NCI-H2107 treated with DMSO at 0.1 percent for 48 hours (cell line): ENCODE data around the gene PNMA6E.
"Not testable (repeated sequence)": the region's sequence is repeated elsewhere in the genome, so short reads cannot be mapped to it uniquely, and the experiment has no call there.

Source experiments
- DNase-seq: peaks from one replicate; lab custom pipeline; 2025; ENCODE audit not compliant: unreplicated experiment; lab: John Stamatoyannopoulos, UW

Gene PNMA6E

DNA sequence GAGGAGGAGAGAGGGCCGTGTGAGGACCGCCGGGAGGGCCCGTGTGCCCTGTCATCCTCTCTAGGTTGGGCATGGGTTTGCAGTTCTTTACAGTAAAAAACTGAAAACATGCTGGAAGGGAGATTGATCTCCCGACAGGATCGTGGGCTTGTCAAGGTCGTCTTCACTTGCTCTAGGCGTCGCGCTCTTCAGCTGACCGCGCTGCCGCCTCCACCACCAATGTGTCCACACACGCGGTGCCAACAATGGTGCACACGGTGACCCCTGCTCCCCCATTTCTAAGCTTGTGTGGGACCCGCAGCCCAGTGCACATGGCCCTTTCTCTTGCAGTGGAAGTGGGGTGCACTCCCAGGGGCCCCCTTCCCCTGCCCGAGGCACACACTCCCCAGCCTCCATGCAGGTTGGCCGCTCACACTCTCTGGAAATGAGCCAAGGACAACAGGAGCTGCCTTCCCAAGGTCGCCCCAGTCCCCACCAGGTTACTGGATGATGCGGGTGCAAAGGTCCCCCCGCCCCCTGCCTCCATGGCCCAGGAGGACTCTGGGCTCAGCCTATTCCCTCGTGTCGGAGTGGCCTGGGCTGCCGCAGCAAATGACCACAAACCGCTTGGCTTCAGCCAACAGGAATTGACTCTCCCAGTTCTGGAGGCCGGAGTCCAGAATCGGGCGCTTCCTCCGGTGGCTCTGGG, 8.4 kb upstream of the PNMA6E start:
- no peak for DNase-seq

DNA sequence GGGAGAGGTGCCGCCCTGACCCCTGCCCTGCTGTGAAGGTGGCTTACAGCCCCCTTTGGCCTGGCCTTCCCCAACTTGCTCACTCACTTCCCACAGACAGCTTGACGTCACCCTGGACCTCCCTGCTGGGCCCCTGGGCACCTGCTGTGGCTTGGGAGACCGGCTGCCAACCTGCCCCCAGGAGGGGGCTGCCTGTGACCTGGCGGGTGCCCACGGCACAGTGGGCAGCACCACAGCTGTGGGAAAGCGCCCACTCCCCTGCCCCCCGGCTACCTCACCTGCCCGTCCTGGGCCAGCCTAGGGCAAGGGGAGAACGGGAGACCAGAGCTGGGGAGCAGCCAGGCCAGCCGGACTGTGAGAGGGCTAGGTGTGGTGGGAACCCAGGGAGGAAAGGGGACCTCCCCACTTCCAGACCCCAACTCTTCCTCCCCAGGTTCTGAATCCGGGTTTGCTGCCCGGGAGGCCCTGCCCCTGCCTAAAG, 7.8 kb upstream of the PNMA6E start:
- no peak for DNase-seq

- DNase-seq, result no peak
These were observed 7.1 kb upstream of the PNMA6E start for GRCh38 chrX:153408221-153408721.

- no peak for DNase-seq
These were observed 6.6 kb upstream of the PNMA6E start for GRCh38 chrX:153407736-153408135.

DNA sequence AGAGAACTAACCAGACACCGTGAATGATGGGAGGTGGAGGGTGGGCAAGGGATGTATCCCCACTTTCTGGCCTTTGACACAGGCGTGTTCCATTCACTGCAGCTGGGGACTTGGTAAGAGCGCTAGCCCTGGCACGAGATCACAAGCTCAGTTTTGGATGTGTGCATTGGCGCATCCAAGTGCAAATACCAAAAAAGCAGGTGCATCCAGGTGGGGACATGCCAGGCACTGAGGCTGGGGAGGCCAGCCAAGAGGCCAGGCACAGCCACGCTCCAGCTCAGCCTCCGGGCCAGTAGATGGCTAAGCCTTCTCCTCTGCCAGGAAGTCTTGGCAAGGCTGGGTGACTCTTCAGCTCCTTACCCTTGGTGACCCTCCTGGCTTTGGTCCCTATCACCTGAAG, 5.8 kb upstream of the PNMA6E start:
- no peak for DNase-seq

DNA sequence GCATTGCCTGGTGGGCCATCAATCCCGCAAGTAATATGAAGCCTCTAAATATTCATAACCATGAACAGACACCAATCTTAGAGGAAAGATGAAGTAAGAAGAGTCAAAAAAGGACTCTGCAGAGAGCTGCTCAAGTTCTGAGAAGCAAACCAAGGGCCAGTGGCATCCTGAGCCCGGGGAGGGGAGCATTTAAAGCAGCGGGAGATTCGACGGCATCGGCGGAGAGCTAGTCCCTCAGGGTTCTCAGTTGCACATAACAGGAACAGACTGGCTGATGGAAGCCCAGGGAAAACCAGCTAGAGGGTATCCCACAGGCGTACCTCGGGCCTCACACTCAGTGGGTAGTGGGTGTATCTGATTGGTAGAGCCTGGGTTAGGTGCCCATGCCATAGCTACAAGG, 4.9 kb upstream of the PNMA6E start:
- no peak for DNase-seq

GRCh38 chrX:153405426-153405825, 4.3 kb upstream of the PNMA6E start:
- DNase-seq, result no peak

DNA sequence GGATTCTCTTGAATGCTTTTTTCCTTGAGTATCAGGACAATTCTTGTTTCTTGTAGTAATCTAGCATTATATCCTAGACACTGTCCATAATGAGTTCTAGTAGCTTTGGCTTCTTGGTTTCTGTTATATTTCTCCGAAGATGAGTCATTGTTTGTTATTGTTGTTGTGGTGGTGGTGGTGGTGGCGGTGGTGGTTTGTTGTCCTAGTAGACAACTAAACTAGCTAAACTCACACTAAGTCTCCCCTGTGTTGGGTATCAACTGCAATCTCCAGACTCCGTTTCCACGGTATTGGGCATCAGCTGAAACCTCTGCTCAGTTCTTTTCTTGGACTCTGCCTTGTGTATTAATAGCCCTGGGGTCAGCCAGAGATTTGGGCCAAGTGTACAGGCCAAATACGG, 3.2 kb upstream of the PNMA6E start:
- not testable (repeated sequence) for DNase-seq

GRCh38 chrX:153400146-153401132, 711 bp downstream of the PNMA6E start:
- no peak for DNase-seq

DNA sequence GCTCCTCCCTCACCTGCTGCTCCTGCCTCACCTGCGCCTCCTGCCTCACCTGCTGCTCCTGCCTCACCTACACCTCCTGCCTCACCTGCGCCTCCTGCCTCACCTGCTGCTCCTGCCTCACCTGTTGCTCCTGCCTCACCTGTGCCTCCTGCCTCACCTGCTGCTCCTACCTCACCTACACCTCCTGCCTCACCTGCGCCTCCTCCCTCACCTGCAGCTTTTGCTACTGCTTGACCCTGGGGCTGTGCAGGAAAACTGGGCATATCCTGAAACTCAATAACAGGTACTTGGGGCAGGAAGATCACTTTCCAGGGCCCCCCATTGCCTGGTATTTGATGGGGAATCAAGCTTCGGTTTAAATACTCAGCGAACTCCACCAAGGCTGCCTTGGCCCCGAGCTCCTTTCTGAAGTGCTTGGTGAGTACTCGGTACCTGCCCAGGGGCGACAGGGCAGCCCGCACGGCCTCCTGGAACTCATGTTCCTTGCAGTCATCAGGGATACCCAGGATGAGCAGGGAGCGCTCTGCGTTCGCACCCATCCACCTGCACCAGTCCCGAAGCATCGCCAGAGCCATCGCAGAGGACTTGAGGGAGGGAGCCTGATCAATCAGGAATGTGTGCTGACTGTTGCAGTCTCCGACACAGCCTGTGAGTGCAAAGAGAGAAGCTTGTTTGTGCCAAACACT, 2.7 kb downstream of the PNMA6E start:
- DNase-seq, result no peak

DNA sequence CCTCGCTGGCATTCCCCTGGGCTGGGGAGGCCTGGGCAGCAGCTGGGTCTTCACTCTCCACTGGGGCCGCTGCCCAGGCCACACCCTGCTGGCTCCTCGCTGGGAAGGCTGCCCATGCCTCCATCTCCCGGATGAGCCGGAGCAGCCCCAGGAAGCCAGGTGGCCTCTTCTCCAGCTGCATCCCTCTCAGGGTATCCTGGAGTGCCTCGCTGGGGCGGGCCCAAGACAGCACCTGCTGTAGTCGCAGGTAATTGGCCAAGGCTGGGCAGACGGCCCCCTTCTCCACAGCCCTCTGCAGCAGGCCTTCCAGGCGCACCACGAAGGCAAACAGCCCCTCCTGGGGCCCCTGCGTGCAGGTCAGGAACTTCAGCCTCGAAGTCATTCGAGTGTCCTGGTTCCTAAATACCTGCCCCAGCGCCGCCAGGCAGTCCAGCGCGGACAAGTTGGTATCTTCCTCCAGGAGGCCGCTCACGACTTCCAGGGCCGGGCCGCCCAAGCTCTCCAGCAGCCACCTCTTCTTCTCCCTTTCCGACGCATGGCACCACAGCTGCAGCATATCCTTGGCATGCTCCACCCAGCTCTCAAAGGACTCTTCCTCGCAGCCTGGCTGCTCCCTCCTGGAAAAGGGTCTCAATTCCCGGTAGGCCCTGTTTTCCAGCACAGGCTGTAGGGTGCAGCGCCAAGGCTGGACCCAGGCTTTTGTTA, 3.7 kb downstream of the PNMA6E start:
- DNase-seq, result peak; percentile 46

DNA sequence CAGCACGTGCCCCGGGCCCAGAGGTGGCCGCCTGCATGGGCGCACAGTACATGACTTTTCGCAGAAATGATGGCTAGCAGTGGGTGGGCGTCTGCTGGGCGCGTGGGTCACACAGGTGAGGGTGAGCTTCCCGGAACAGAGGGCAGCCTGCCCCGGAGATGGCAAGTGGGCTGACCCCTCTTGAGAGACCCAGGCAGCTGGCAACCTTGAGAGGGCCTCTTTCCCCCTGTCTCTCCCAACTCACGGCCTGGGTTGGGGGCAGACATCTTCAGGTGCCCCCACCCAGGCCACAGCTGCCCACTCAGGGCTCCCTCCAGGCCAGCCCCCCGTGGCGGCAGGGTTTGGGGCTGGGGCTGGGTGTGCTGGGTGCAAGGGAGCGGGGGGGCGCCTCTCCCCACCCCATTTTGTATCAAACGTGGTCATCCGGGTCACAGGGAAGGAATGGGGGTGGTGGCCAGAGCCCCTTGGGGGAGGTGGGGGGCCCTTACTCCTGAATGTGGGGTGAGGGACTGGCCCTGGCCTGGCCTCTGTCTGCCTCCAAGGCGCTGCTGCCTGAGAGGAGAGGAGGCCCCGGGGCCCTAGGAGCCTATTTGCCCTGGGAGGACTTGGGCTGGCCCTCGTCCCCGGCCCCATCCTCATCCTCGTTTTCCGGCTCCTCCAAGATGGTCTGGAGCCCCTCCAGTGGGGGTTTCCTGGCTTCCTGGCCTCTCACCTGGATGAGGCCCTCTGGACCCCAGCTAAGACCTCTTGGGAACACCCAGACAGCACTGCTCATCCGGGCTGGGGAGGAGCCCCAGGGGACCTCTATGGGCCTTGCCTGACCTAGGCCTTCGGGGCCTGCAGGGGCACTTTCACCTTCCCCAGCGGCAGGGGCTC, 4.6 kb downstream of the PNMA6E start:
- no peak for DNase-seq

- DNase-seq, result no peak
These were observed 5.4 kb downstream of the PNMA6E start for GRCh38 chrX:153395613-153396319.

DNA sequence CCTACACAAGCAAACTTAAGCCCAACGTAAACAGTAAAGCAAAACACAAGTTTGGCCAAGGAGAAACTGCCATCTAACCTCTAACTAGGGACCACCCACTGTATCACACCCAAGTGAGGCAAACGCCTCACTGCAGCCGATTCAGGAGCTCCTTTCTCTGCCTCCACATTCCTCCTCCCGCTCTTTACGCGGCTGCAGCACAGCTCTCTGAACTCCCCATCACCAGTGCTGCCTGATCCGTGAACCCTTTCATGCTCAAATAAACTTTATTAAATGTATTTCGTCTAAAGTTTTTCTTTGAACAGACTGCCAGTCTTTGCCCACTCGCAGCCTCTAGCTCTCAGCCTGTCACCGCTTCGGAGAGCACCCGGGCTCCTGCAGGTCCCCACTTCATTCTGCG, 6.5 kb downstream of the PNMA6E start:
- no peak for DNase-seq

GRCh38 chrX:153392642-153393321, 8.4 kb downstream of the PNMA6E start:
- no peak for DNase-seq

DNA sequence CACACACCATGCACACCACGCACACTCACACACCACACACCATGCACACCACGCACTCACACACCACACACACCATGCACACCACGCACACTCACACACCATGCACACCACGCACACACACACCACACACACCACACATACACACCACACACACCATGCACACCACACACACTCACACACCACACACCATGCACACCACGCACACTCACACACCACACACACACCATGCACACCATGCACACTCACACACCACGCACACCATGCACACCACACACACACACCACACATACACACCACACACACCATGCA, 11.7 kb downstream of the PNMA6E start:
- not testable (repeated sequence) for DNase-seq

DNA sequence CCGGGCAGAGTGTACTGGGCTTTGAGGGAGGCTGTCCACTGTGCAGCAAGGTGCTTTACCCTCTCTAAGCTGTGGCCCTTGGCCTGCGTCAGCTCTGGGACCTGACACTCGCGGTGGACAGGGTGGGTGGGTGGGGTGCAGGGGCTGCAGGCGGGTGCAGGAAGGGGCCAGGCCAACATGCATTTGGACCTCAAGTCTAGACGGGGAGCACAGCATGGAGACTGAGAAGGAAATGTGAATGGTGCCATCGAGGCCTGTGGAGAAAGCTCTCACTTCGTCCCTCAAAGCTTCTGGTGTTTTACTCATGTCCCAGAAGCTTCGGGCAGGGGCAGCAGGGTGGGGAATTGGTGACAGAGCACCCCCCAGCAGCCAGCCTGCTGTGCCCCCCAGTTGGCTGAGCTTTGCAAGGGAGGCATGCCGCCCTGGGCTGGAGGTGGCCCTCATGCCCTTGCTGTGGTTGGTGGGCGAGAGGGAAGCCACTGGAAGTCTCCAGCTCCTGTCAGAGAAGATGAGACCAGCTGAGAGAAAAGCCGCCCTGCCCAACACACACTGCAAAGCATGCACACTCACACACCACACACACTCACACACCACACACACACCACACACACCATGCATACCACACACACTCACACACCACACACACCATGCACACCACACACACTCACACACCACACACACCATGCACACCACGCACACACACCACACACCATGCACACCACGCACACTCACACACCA, 12.3 kb downstream of the PNMA6E start:
- no peak for DNase-seq
